Hypothalamus (tissue), 51 donors: ENCODE measurements around the gene RBM12.
"Not testable (repeated sequence)": the region's sequence is repeated elsewhere in the genome, so short reads cannot be mapped to it uniquely, and the experiment has no call there.

Source experiments
- DNase-seq, 51 donors: peaks; one replicate each; lab custom pipeline; 2025; lab: John Stamatoyannopoulos, UW

RBM12 gene

GRCh38 chr20:35699127-35699956 is 34.6 kb upstream of the RBM12 start, which contains the start of the genes NFS1 and ROMO1:
Gene NFS1 (minus strand): TSS chr20:35699352. CDS start chr20:35699288, 64 bp downstream.
Gene ROMO1 (plus strand): TSS chr20:35699405. CDS start chr20:35699633, 228 bp downstream.
- peak; percentile 13 to 89 (median 75) for DNase-seq

DNA sequence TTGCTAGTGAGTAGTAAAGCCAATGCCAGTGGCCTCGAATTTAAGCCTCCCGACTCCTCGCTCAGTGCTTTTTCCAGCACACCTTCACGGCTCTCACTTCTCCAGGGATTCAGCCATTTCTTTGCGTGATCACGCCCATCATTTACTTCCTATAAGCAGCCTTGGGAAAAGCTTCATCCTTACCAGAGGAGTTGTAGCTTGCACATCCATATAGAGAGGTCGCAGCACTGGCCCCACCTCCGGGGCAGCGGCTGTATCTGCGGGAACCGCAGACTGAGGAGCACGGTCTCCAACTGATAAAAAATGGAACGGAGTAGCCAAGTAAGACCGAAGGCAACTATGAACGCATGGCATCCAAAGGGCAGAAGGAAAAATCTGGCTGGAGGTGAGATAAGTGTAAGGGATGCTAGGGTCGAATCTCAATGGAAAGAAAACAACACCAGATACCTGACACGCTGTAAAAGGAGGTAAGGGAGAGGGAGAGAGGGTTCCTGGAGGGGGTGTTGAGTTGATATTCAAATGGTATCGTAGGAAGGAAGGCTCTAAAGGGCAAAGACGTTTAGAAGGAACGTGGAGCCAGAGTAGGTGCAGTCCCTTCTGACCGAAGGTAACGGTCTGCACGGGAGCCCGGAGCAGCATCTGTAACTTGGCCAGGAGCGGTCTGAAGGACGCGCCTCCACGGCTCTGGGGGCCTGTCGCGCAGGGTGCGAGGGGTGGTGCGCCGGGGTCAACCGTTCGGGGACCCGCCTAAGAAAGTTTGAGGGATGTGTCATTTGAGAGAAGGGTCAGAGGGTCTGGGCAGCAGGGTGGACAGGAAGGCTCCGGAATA is 33.8 kb upstream of the RBM12 start:
- peak in 11 of 51 donors; percentile 1 to 76 (median 25) for DNase-seq

- DNase-seq, result no peak
Measured at GRCh38 chr20:35697696-35698297, 33.1 kb upstream of the RBM12 start.

- no peak for DNase-seq
Measured at GRCh38 chr20:35695978-35696377, 31.3 kb upstream of the RBM12 start.

GRCh38 chr20:35695245-35695749 is 30.6 kb upstream of the RBM12 start:
- no peak for DNase-seq

GRCh38 chr20:35690265-35690664 is 25.6 kb upstream of the RBM12 start:
- DNase-seq, result no peak

DNA sequence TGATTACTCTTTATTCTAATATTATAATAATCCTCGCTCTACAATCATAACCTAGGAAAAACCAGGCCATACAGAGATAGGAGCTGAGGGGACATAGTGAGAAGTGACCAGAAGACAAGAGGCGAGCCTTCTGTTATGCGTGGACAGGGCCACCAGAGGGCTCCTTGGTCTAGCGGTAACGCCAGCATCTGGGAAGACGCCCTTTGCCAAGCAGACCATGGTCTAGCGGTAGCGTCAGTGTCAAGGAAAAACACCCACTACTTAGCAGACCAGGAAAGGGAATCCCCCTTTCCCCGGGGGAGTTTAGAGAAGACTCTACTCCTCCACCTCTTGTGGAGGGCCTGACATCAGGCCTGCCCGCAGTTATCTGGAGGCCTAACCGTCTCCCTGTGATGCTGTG is 22.2 kb upstream of the RBM12 start:
- DNase-seq, result peak in 1 of 51 donors; percentile 10

DNA sequence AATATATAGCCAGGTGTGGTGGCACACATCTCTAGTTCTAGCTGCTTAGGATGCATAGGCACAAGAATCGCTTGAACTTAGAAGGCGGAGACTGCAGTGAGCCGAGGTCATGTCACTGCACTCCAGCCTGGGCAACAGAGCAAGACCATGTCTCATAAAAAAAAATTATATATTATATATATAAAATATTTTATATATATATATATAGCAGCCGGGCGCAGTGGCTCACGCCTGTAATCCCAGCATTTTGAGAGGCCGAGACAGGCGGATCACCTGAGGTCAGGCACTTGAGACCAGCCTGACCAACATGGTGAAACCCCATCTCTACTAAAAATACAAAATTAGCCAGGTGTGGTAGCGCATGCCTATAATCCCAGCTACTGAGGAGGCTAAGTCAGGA is 20.7 kb upstream of the RBM12 start:
- not testable (repeated sequence) for DNase-seq

DNA sequence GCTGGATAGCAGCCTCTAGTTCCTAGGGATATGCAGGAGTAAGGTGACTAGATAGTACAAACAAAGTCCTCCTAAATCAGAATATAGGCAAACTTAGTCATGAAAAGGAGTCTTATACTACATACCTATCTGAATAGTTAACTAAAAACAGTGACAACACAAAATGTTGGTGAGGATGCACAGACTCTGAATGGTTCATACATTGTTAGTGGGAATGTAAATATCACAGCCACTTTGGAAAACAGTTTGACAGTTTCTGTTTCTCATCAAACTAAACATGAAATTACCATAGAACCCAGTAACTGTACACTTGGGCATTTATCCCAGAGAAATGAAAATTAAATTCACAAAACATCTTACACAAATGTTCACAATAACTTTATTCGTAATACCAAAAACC is 17.3 kb upstream of the RBM12 start:
- no peak for DNase-seq

DNA sequence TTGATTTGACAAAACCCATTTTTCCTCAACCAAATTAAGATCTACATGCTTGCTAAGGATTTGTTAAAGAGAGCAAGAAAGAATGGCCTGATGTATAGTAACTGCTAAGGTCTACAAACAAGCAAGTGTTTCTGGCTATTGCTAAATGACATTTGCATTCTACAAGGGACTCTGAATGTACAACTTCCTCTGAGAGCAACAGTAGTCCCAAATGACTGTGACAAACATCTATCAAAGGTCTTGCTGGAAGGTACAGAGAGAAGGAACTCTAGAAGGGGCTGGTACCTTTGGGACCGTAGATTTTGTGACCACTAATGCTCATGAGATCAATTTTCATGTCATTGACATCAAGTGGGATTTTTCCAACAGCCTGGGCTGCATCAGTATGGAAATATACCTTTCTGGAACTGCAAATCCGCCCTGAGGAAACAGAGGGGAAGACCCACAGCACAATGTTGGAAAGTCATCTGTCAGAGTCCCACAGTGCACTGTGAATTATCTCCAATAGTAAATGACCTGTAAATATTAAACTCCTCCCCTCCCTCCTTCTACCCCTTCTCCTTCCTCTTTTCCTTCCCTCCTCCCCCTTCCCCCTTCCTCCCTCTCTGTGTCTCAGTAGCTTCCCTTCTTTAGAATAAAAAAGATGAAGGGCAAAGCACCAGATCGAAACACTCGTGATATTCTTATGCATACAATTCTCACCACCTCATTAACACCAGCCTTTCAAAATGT is 15.9 kb upstream of the RBM12 start:
- DNase-seq, result no peak

DNA sequence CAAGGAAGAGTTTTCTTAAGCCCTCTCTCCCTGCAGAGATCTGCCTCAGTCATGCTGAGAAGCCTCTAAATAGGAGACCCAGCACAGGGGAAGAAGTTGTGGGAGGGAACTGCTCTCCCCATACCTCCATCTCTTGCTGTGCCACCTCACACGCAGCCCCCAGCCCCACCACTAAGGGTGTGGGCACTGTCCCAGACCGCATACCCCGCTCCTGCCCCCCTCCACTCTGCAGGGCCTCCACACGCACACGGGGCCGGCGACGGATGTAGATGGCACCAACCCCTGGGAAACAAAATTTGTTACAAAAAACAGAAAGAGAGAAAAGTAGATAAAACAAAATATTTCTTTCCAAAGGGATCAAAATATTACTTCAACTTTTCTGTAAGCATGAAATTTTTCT is 10.2 kb upstream of the RBM12 start:
- no peak for DNase-seq

DNA sequence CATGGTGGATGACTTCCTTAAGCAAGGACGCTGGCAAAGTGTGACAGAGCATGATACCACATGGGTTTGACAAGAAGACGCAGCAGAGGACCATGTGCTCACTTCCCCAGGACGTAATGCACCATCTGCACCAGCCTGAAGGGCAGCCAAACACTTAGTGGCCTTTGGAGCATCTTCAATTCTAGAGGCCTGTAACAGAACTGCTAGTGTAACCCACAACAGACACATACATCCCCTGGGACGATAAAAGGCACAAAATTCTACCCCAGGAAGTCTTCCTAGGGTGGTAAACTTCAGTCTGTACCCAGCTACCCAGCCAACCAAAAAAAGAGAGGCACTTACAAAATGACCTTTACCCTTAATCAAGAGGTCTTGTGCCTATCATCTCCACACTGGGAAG is 9.2 kb upstream of the RBM12 start:
- DNase-seq, result no peak

- DNase-seq, result no peak
Measured at GRCh38 chr20:35669681-35670080, 5.0 kb upstream of the RBM12 start.

DNA sequence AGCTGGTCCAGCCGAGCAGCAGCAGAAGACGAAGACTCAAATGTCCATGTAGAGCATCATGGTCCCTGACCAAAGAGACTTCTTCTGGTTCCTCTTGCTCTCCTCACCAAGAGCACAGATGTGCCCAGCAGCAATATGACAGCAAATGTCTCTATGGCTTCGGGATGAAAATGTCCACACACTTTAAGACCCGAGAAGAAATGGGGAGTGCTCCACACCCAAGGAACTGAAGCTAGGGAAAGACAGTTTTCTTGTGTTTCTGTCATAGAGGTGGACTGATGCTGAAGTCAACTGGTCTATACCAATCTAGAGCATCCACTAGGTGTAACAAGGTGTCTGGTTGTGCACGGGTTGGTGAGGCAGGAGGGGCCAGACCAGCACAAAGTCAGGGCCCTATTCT is 4.5 kb upstream of the RBM12 start:
- DNase-seq, result no peak

GRCh38 chr20:35665949-35666288 is 1.2 kb upstream of the RBM12 start:
- no peak for DNase-seq

DNA sequence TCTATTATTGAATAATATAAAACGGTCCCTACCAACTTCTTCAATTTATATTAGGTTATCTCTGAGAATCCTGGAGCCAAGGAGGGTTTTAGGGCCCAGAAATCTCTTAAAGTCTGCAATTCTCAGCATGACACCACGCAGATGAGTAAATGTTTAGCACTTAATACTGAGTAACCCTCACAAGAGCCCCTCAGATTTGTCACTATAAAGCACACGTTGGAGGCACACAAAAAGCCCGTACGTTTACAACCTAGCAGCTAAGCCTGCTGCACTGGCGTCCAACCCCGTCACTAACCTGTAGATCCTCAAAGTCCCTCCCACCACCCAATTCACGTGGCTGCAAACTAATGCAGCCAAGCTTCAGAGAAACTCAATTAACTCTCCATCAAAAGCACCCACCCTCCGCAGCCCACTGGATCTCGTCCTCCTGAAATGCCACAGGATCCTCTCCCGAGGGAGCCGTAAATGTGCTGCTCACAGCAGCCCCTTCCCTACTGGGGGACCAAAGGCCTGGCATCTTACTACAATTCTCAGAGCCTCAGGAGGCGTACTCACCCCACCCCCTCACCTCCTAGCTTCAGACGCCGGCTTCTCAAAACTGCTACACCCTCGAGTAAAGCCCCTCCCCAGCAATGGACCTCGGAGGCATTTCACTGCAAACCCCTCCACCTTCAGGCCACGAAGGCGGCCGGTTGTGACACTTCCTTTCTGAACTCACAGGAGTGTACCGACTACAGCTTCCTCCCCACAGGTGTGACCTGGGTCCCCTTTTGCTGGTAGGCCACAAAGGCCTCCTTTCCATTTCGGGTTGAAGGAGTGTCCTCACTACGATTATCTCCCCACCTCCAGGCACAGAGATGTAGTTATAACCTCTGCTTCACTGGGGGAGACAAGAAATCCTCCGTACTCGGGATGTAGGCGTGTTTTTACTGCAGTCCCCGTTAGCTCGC is 909 bp downstream of the RBM12 start:
- peak in 25 of 51 donors; percentile 3 to 56 (median 27) for DNase-seq

DNA sequence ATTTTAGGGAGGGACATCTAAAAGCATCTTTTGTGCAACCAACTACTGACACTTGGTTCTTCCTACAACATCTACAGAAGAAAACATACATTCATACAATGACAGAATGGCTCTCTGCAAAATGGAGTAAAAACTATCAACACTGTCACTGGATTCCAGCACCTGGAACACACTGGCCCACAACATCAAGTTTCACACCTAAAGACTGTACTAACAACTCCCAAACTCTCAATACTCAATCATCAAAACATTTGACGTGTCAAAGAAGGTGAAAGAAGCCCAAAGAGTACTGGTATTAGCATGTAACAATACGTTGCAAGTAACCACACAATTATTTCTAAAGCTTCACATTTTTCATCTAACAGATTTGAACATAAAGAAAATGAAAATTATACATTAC is 2.1 kb downstream of the RBM12 start:
- DNase-seq, result no peak

DNA sequence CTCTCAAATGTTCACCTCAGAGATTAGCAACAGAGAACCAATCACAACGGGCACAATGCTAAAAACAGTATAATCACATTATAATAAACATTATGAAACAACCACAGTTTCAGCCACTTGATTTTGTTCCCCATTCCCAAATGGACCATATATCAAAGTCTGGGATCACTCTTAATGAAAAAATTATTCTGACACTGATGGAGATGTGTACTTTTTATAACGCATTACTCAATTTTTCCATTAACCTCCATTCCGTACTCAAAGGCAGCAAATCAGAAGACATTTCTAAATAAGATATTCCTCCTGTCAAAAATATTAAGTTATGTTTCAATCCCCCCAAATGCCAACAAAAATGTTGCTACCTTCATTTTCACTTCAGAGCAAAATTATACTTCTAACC is 2.8 kb downstream of the RBM12 start:
- no peak for DNase-seq

DNA sequence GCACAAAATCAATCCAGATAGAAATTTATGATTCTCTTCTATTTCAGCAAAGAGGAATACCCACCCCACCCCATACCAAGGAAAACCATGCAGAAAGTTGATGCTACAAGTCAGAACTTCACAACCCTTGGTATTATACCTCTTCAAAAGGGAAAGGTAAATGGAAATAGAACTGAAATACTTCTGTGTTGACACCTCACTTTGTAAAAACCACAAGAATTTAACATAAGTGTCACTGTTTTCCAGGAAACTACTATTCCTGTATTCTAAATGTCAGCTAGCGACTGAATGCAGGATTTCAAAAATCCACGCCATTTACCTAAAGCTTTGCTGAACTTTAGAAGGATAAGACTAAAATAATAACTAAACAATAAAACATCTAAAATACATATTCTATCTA is 3.6 kb downstream of the RBM12 start:
- DNase-seq, result no peak
